Measurements from ENCODE around the gene COX15.
"Not testable (repeated sequence)": the region's sequence is repeated elsewhere in the genome, so short reads cannot be mapped to it uniquely, and the experiment has no call there.

COX15 gene

GRCh38 chr10:99740933-99741559, 9.1 kb upstream of the COX15 start:
- no peak for DNase-seq (ENCODE audit: low spot score)

- no peak for DNase-seq (ENCODE audit: low spot score)
Observed at GRCh38 chr10:99740260-99740659, 8.3 kb upstream of the COX15 start.

GRCh38 chr10:99734111-99734510, 2.2 kb upstream of the COX15 start:
- DNase-seq (ENCODE audit: low spot score), result not testable (repeated sequence)

GRCh38 chr10:99733366-99733765, 1.4 kb upstream of the COX15 start:
- DNase-seq (ENCODE audit: low spot score), result no peak

GRCh38 chr10:99731306-99732032, 458 bp downstream of the COX15 start:
- no peak for DNase-seq (ENCODE audit: low spot score)

- DNase-seq (ENCODE audit: low spot score), result no peak
Observed at GRCh38 chr10:99730026-99730425, 1.9 kb downstream of the COX15 start.

- no peak for DNase-seq (ENCODE audit: low spot score)
Observed at GRCh38 chr10:99720387-99720786, 11.5 kb downstream of the COX15 start.

GRCh38 chr10:99714446-99714845, 17.5 kb downstream of the COX15 start:
- no peak for DNase-seq (ENCODE audit: low spot score)

- peak; percentile 50 for DNase-seq (ENCODE audit: low spot score)
Observed at GRCh38 chr10:99711129-99711719, 20.7 kb downstream of the COX15 start.

- no peak for DNase-seq (ENCODE audit: low spot score)
Observed at GRCh38 chr10:99709480-99710229, 22.3 kb downstream of the COX15 start.

- DNase-seq (ENCODE audit: low spot score), result no peak
Observed at GRCh38 chr10:99708428-99709012, 23.4 kb downstream of the COX15 start.

GRCh38 chr10:99700649-99701048, 31.3 kb downstream of the COX15 start:
- no peak for DNase-seq (ENCODE audit: low spot score)

GRCh38 chr10:99698504-99699080, 33.3 kb downstream of the COX15 start:
- no peak for DNase-seq (ENCODE audit: low spot score)

- no peak for DNase-seq (ENCODE audit: low spot score)
Observed at GRCh38 chr10:99695761-99696160, 36.2 kb downstream of the COX15 start.

- DNase-seq (ENCODE audit: low spot score), result no peak
Observed at GRCh38 chr10:99693933-99694583, 37.9 kb downstream of the COX15 start.

GRCh38 chr10:99689461-99689860, 42.5 kb downstream of the COX15 start:
- no peak for DNase-seq (ENCODE audit: low spot score)

- no peak for DNase-seq (ENCODE audit: low spot score)
Observed at GRCh38 chr10:99685597-99685967, 46.3 kb downstream of the COX15 start.

- no peak for DNase-seq (ENCODE audit: low spot score)
Observed at GRCh38 chr10:99682752-99683151, 49.2 kb downstream of the COX15 start.

Data from SK-N-DZ (cell line).